Tongue (tissue), 1 donor: ENCODE results near the gene STYK1. TPM values are rescaled to one million over a fixed set of nuclear protein-coding genes. Genes with fewer than 3 reads are reported as not detected.

Experiments
- total RNA-seq: library from RNA; depleted of rRNA; stranded (reverse); fragments of >200 nt; gene quantifications from one replicate; pipeline ENCODE4 v1.2.3, GENCODE V29; 2014

Gene STYK1
- total RNA-seq, 1 donor from 2014 or later, result 1.7 TPM

Other genes with a start within 250 kb of the STYK1 start
- not detected for gene KLRC2, start 238.0 kb downstream of the STYK1 start, total RNA-seq
- gene KLRC1, start 220.7 kb downstream of the STYK1 start, total RNA-seq, result 0.72 TPM
- 1.2 TPM for gene EIF2S3B, start 168.2 kb downstream of the STYK1 start, total RNA-seq
- 25.5 TPM for gene MAGOHB, start 60.4 kb downstream of the STYK1 start, total RNA-seq
- gene YBX3, start 49.3 kb upstream of the STYK1 start, total RNA-seq, result 454 TPM
- not detected for gene TAS2R7, start 128.6 kb upstream of the STYK1 start, total RNA-seq
- not detected for gene TAS2R8, start 133.2 kb upstream of the STYK1 start, total RNA-seq
- not detected for gene TAS2R9, start 136.1 kb upstream of the STYK1 start, total RNA-seq
- 2.8 TPM for gene TAS2R10, start 152.3 kb upstream of the STYK1 start, total RNA-seq
- gene PRR4, start 175.4 kb upstream of the STYK1 start, total RNA-seq, result 19.3 TPM
- 85.8 TPM for gene PRH1, start 210.2 kb upstream of the STYK1 start, total RNA-seq
- 3.2 TPM for gene TAS2R13, start 235.5 kb upstream of the STYK1 start, total RNA-seq